Thoracic aorta endothelial cell (primary cell): Measurements from ENCODE around the gene KRTAP1-4. TPM values are rescaled to one million over a fixed set of nuclear protein-coding genes. Genes with fewer than 3 reads are reported as not detected.

ENCODE experiments used
- small RNA-seq: library from RNA; depleted of rRNA; stranded (forward); fragments of <200 nt; gene quantifications from one replicate; pipeline ENCODE3, GENCODE V24; 2012
- total RNA-seq: library from RNA; depleted of rRNA; stranded (reverse); fragments of >200 nt; gene quantifications from 2 replicates; pipeline ENCODE4 v1.2.3, GENCODE V29; 2012

KRTAP1-4 gene, protein sequence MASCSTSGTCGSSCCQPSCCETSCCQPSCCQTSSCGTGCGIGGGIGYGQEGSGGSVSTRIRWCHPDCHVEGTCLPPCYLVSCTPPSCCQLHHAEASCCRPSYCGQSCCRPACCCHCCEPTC
- not detected in 2 replicates for total RNA-seq

DNA sequence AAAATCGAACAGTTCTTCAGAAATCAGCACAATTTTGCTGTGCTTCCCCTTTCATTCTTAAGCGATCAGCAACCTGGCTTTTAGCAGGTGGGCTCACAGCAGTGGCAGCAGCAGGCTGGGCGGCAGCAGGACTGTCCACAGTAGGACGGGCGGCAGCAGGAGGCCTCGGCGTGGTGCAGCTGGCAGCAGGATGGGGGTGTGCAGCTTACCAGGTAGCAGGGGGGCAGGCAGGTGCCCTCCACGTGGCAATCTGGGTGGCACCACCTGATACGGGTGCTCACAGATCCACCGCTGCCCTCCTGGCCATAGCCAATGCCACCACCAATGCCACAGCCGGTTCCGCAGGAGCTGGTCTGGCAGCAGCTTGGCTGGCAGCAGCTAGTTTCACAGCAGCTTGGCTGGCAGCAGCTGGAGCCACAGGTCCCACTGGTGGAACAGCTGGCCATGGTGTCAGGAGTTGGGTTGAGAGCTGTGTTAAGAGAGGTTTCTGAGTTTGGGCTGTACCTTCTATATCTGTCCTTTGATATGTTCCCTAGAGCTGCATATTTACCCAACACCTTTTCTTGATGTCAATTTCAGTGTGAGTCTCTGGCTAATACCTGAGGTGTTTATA lies at the start of gene KRTAP1-4:
Gene KRTAP1-4 (minus strand): TSS at position 563 of the 613 bp plus-strand sequence. CDS start 117 bp downstream, at position 446.

DNA sequence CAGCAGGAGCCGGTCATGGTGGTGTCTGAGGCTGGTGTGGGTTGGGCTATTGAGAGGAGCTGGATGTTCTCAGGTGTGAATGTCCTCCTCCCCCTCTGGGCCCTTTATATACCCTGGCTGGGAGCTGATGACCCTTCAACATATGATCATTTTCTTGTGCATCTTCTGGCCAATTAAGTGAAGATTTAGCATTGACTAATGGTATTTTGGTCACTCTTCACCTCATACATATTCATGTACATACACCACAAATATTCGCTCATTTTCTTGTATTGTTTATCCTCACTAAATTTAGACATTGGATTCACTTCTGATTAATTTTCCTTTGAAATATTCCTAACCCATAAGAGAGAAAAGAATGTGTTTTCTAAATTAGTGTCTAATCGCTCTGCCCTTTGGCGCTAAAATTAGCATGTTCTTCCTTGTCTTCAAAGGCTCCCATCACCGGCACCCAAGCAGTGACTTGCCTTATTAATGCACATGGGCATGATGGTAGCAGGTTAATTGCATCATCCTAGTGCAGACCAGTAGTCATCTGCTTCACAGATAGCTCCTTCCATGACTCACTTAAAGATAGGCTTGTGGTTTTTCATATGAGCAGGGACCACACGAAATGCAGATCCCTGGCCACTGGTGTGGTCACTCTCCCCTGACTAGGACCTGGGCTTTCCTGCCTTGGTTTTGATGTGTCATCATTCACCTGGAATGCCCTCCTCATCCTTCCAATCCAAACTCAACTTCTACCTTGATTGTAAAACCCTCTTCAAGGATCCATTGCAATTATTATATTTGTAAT lies 36.0 kb upstream of the KRTAP1-4 start, which contains the start of gene KRTAP2-4:
Gene KRTAP2-4 (minus strand): TSS at position 51 of the 796 bp plus-strand sequence. CDS start 34 bp downstream, at position 17.

DNA sequence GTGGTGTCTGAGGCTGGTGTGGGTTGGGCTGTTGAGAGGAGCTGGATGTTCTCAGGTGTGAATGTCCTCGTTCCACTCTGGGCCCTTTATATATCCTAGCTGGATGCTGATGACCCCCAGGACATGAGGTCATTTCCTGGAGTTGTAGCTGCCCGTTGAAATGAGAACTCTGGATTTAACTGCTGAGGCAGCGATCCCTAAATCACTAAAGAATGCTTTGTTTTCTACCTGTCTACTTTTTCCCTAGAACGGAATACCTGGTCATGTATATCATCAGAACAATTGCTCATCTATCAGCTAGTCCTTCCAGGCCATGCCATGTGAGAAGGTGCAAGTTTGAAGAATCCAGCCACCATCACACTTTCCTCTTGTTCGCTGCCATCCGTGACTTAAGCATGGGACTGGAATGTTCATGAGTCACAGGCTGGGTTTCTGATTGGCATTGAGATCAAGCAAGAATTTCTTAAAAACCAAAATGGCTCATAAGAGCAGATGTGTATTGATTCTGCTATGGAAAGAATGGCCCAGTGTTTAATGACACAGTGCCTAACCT lies 30.1 kb upstream of the KRTAP1-4 start, which contains the start of gene KRTAP2-3:
Gene KRTAP2-3 (minus strand): TSS at position 63 of the 553 bp plus-strand sequence. CDS start 64 bp downstream, outside the sequence.

GRCh38 chr17:41055130-41055529 lies 25.1 kb upstream of the KRTAP1-4 start, which contains the start of gene KRTAP2-2:
KRTAP2-2 (minus strand) TSS chr17:41055230; CDS start chr17:41055211, 19 bp downstream.

DNA sequence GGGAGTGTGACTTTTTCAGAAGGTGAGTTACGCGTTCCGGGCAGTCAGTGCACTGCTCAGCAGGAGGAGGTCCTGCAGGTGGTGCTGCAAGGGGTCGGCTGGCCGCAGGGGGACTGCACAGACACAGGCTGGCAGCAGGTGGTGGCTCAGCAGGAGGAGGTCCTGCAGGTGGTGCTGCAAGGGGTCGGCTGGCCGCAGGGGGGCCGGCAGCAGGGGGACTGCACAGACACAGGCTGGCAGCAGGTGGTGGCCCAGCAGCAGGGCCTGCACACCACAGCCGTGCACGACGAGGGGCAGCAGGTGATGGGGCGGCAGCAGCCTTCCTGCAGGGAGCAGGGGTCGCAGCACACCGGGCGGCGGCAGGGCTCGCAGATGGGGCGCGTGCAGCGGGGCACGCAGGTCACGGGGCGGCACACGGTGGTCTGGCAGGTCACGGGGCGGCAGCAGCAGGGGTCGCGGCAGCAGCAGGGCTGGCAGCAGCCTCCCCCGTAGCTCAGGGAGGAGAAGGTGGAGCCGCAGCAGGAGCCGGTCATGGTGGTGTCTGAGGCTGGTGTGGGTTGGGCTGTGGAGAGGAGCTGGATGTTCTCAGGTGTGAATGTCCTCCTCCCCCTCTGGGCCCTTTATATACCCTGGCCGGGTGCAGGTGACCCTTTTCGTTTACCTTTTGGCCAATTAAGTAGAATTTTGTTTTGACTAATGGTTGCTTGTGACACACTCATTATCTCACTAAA lies 16.9 kb upstream of the KRTAP1-4 start, which contains the start of gene KRTAP2-1:
Gene KRTAP2-1 (minus strand): TSS at position 582 of the 731 bp plus-strand sequence. CDS start 49 bp downstream, at position 533.

DNA sequence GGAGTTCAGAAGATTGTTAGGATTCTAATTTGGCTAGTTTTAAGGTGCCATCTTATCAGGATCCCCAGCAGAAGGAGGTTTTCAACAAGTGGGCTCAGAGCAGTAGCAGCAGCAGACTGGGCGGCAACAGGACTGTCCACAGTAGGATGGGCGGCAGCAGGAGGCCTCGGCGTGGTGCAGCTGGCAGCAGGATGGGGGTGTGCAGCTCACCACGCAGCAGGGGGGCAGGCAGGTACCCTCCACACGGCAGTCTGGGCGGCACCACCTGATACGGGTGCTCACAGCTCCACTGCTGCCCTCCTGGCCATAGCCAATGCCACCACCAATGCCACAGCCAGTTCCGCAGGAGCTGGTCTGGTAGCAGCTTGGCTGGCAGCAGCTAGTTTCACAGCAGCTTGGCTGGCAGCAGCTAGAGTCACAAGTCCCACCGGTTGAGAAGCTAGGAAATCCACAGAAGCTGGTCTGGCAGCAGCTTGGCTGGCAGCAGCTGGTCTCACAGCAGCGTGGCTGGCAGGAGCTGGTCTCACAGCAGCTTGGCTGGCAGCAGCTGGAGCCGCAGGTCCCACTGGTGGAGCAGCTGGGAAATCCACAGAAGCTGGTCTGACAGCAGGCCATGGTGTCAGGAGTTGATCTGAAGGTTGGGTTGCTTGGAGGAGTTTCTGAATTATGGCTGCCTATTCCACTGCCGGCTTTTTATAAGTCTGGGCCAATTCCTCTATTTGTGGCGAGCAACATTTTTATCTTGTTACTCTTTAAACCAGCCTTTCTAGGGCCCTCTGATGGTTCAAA lies 11.0 kb upstream of the KRTAP1-4 start, which contains the start of gene KRTAP1-1:
Gene KRTAP1-1 (minus strand): TSS at position 668 of the 789 bp plus-strand sequence. CDS start 53 bp downstream, at position 615.

DNA sequence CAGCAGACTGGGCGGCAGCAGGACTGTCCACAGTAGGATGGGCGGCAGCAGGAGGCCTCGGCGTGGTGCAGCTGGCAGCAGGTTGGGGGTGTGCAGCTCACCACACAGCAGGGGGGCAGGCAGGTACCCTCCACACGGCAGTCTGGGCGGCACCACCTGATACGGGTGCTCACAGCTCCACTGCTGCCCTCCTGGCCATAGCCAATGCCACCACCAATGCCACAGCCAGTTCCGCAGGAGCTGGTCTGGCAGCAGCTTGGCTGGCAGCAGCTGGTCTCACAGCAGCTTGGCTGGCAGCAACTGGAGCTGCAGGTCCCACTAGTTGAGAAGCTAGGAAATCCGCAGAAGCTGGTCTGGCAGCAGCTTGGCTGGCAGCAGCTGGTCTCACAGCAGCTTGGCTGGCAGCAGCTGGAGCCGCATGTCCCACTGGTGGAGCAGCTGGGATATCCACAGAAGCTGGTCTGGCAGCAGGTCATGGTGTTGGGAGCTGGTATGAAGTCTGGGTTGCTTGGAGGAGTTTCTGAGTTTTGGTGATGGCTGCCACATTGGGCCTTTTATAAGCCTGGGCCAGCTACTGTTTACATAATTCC lies 4.4 kb upstream of the KRTAP1-4 start, which contains the start of gene KRTAP1-3:
Gene KRTAP1-3 (minus strand): TSS at position 529 of the 590 bp plus-strand sequence. CDS start 53 bp downstream, at position 476.

GRCh38 chr17:41026715-41027471 lies 3.1 kb downstream of the KRTAP1-4 start, which contains the start of gene KRTAP1-5:
KRTAP1-5 (minus strand) TSS chr17:41027208; CDS start chr17:41027155, 53 bp downstream.

GRCh38 chr17:41008811-41009210 lies 21.2 kb downstream of the KRTAP1-4 start, which contains the start of gene KRTAP3-1:
KRTAP3-1 (minus strand) TSS chr17:41009128; CDS start chr17:41009074, 54 bp downstream.

GRCh38 chr17:40999563-40999962 lies 30.4 kb downstream of the KRTAP1-4 start, which contains the start of gene KRTAP3-2:
KRTAP3-2 (minus strand) TSS chr17:40999906; CDS start chr17:40999853, 53 bp downstream.

GRCh38 chr17:40993839-40994238 lies 36.2 kb downstream of the KRTAP1-4 start, which contains the start of gene KRTAP3-3:
KRTAP3-3 (minus strand) TSS chr17:40994164; CDS start chr17:40994097, 67 bp downstream.

DNA sequence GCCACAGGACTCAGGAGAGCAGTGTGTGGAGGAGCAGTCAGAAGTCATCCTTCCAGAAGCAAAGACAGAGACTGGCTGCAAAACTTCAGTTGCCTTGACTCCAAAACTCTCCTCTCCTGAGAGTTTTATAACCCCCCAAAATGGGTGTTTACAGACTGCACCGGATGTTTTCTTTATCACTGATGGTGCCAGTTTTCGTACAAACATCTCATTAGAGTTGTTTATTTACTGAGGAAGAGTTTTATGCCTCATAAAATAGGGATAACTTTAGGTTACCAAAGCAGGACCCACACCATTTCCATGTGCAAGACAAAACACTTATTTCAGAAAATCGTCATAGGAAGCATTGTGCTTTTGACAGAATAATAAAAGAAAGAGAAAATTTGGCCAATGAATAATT lies 45.8 kb downstream of the KRTAP1-4 start, which contains the start of gene KRT40:
Gene KRT40 (minus strand): TSS at position 101 of the 400 bp plus-strand sequence. CDS start 53 bp downstream, at position 48.

Small RNA genes within 50 kb of the gene (small RNA-seq; reads per million reads assigned to genes)
- not detected for gene KRTAP3-4P

Other genes starting within 250 kb of the KRTAP1-4 start
- not detected in 2 replicates for gene KRT27, start 247.6 kb downstream of the KRTAP1-4 start, total RNA-seq
- gene KRT28, start 230.2 kb downstream of the KRTAP1-4 start, total RNA-seq: not detected in 2 replicates
- 2.1 and 10.2 TPM in 2 replicates for gene KRT10, start 207.6 kb downstream of the KRTAP1-4 start, total RNA-seq
- gene KRT12, start 163.0 kb downstream of the KRTAP1-4 start, total RNA-seq: not detected in 2 replicates
- gene KRT20, start 145.0 kb downstream of the KRTAP1-4 start, total RNA-seq: not detected in 2 replicates
- not detected in 2 replicates for gene KRT23, start 92.5 kb downstream of the KRTAP1-4 start, total RNA-seq
- gene KRT39, start 63.2 kb downstream of the KRTAP1-4 start, total RNA-seq: not detected in 2 replicates
- not detected in 2 replicates for gene KRT40, start 45.9 kb downstream of the KRTAP1-4 start, total RNA-seq
- not detected in 2 replicates for gene KRTAP3-3, start 36.0 kb downstream of the KRTAP1-4 start, total RNA-seq
- gene KRTAP3-2, start 30.3 kb downstream of the KRTAP1-4 start, total RNA-seq: not detected in 2 replicates
- not detected in 2 replicates for gene KRTAP3-1, start 21.1 kb downstream of the KRTAP1-4 start, total RNA-seq
- gene KRTAP1-5, start 3.0 kb downstream of the KRTAP1-4 start, total RNA-seq: not detected in 2 replicates
- gene KRTAP1-3, start 4.7 kb upstream of the KRTAP1-4 start, total RNA-seq: not detected in 2 replicates
- not detected in 2 replicates for gene KRTAP1-1, start 11.3 kb upstream of the KRTAP1-4 start, total RNA-seq
- gene KRTAP2-1, start 17.1 kb upstream of the KRTAP1-4 start, total RNA-seq: not detected in 2 replicates
- gene KRTAP2-2, start 25.0 kb upstream of the KRTAP1-4 start, total RNA-seq: not detected in 2 replicates
- not detected in 2 replicates for gene KRTAP2-3, start 29.9 kb upstream of the KRTAP1-4 start, total RNA-seq
- gene KRTAP2-4, start 35.7 kb upstream of the KRTAP1-4 start, total RNA-seq: not detected in 2 replicates
- not detected in 2 replicates for gene KRTAP4-7, start 54.0 kb upstream of the KRTAP1-4 start, total RNA-seq
- not detected in 2 replicates for gene KRTAP4-8, start 67.9 kb upstream of the KRTAP1-4 start, total RNA-seq
- gene KRTAP4-16, start 72.0 kb upstream of the KRTAP1-4 start, total RNA-seq: not detected in 2 replicates
- not detected in 2 replicates for gene KRTAP4-9, start 75.2 kb upstream of the KRTAP1-4 start, total RNA-seq
- not detected in 2 replicates for gene KRTAP4-11, start 88.2 kb upstream of the KRTAP1-4 start, total RNA-seq
- gene KRTAP4-12, start 94.0 kb upstream of the KRTAP1-4 start, total RNA-seq: not detected in 2 replicates
- not detected in 2 replicates for gene KRTAP4-6, start 110.3 kb upstream of the KRTAP1-4 start, total RNA-seq
- gene KRTAP4-5, start 119.6 kb upstream of the KRTAP1-4 start, total RNA-seq: not detected in 2 replicates
- not detected in 2 replicates for gene KRTAP4-4, start 130.6 kb upstream of the KRTAP1-4 start, total RNA-seq
- gene KRTAP4-3, start 138.0 kb upstream of the KRTAP1-4 start, total RNA-seq: not detected in 2 replicates
- gene KRTAP4-2, start 148.0 kb upstream of the KRTAP1-4 start, total RNA-seq: not detected in 2 replicates
- gene KRTAP4-1, start 154.7 kb upstream of the KRTAP1-4 start, total RNA-seq: not detected in 2 replicates
- not detected in 2 replicates for gene KRTAP9-1, start 159.7 kb upstream of the KRTAP1-4 start, total RNA-seq
- not detected in 2 replicates for gene KRTAP9-2, start 196.5 kb upstream of the KRTAP1-4 start, total RNA-seq
- gene KRTAP9-3, start 202.3 kb upstream of the KRTAP1-4 start, total RNA-seq: not detected in 2 replicates
- not detected in 2 replicates for gene KRTAP9-8, start 207.8 kb upstream of the KRTAP1-4 start, total RNA-seq
- not detected in 2 replicates for gene KRTAP9-4, start 219.5 kb upstream of the KRTAP1-4 start, total RNA-seq
- not detected in 2 replicates for gene KRTAP9-9, start 225.2 kb upstream of the KRTAP1-4 start, total RNA-seq
- not detected in 2 replicates for gene KRTAP9-6, start 235.2 kb upstream of the KRTAP1-4 start, total RNA-seq
- not detected in 2 replicates for gene KRTAP9-7, start 245.5 kb upstream of the KRTAP1-4 start, total RNA-seq